Adipocyte (in vitro differentiated cells): ENCODE results near the gene CAMK2N1.

Experiments
- DNase-seq: peaks from one replicate; pipeline ENCODE4 v3.0.0-alpha.2; 2015; ENCODE audit warnings: low read depth
- H3K27me3 ChIP-seq: replicated peaks from 2 replicates; pipeline ENCODE4 v1.7.0; 2013; ENCODE audit warnings: mild to moderate bottlenecking, low read length, moderate library complexity; ENCODE audit not compliant: control insufficient read depth, insufficient read depth
- H3K36me3 ChIP-seq: 2 replicates; pipeline ENCODE4 v1.7.0; 2013; ENCODE audit warnings: low read length, mild to moderate bottlenecking, moderate library complexity; ENCODE audit not compliant: control insufficient read depth, insufficient read depth, severe bottlenecking
- H3K4me1 ChIP-seq: 2 replicates; pipeline ENCODE4 v1.7.0; 2013; ENCODE audit warnings: mild to moderate bottlenecking, low read length, moderate library complexity; ENCODE audit not compliant: control insufficient read depth, insufficient read depth
- H3K4me3 ChIP-seq: 2 replicates; pipeline ENCODE4 v1.7.0; 2013; ENCODE audit warnings: mild to moderate bottlenecking, low read length, moderate library complexity
- H3K9ac ChIP-seq: 2 replicates; pipeline ENCODE4 v1.7.0; 2013; ENCODE audit warnings: mild to moderate bottlenecking, low read length, moderate library complexity
- H3K9me3 ChIP-seq: 2 replicates; pipeline ENCODE4 v1.7.0; 2013; ENCODE audit warnings: mild to moderate bottlenecking, low read length, moderate library complexity; ENCODE audit not compliant: control insufficient read depth

The CAMK2N1 gene

GRCh38 chr1:20484519-20485462 is 1.2 kb downstream of the CAMK2N1 start:
- peak overlapping the region; percentile 88 for H3K4me3 ChIP-seq
- H3K9ac ChIP-seq: peak overlapping the region; percentile 85
- no peaks in the 10 kb centered on the region for H3K9me3 ChIP-seq
- peaks cover 12% of the 10 kb centered on the region for H3K4me1 ChIP-seq
- H3K36me3 ChIP-seq: no peaks in the 10 kb centered on the region
- peak; percentile 56 for DNase-seq
- H3K27me3 ChIP-seq: no peaks in the 10 kb centered on the region

DNA sequence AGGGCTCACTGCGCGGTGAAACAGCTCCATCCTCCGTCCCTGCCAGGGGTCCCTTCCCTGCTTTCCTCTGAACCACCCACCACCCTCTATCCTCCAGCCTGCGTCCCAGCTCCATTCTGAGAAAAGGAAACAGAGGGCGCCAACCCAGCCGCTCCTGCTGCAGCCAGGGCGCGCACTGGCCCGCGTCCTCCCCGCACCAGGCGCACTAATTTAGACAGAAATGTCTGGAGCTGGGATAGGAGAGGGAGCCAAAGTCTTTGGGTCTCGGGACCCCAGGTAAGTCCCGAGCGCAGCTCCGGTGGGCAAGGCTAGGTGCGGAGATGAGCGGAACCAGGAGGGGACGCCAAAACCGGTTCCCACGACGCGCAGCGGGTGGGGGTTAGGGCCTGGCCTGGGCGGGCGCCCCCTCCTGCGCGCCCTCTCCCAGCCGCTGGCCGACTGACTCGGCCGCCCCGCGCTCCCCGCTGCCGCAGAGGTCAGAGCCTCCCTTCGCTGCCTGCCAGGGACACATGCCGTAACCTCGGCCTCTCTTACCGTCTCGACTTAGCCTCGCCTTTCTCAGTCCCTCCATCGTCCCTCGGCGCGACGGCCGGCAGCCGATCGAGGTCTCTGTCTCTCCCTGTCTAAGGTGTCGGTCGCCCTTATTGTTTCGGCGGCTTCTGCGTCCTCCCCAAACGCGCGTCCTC is 2.0 kb downstream of the CAMK2N1 start:
- Histone ChIP-seq H3K4me1 (peaks cover 12% of the 10 kb centered on the region), H3K9me3 (no peaks in the 10 kb centered on the region), H3K27me3 (no peaks in the 10 kb centered on the region), H3K36me3 (no peaks in the 10 kb centered on the region), H3K4me3 (peak overlapping the region; percentile 88), H3K9ac (peak overlapping the region; percentile 85)
- peak; percentile 56 for DNase-seq

- no peaks in the 10 kb centered on the region for H3K36me3 ChIP-seq
- H3K9ac ChIP-seq: peak overlapping the region; percentile 85
- H3K9me3 ChIP-seq: no peaks in the 10 kb centered on the region
- DNase-seq: no peak
- H3K4me1 ChIP-seq: peaks cover 12% of the 10 kb centered on the region
- no peaks in the 10 kb centered on the region for H3K27me3 ChIP-seq
- peak overlapping the region; percentile 88 for H3K4me3 ChIP-seq
Observed at GRCh38 chr1:20483098-20483832, 2.7 kb downstream of the CAMK2N1 start.

DNA sequence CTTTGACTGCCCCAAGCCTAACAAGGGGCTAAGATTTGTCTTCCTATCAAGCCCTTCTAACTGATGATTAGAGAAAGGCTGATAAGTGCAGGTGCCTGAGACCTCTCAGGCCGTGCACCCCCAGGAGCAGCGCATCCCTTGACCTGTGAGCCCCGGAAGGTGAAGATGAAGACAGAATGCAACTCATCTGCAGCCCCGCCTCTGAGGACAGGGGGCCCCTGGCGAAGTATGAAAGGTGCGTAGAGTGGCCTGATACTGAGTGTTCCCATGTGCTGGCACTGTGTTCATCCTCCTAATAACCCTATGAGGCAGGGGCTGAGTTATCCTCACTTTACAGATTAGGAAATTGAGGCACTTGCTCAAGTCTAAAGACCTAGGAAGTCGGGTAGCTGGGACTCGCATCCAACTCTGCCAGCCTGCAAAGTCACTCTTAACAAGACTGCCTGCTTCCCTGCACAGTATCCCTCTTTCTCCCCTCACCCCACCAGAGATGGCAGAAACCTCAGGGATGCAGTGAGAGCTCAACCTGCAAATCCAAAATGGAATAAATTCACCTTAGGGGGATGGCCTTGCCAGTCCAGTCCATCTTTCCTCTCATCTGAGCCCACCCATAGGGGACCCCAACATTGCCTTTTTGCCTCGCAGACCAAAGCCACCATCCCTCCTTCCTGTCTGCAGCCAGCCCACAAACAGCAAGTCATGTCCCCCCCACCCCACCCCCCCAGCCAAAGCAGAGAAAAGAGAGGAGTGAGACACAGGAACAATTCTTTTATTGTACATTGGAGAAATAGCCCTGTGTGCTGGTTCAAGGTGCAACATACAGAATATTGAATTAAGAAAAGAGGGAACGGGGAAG is 4.1 kb downstream of the CAMK2N1 start:
- no peaks in the 10 kb centered on the region for H3K9me3 ChIP-seq
- no peak overlapping the region for H3K9ac ChIP-seq
- no peak for DNase-seq
- H3K36me3 ChIP-seq: no peaks in the 10 kb centered on the region
- H3K27me3 ChIP-seq: peaks cover 2% of the 10 kb centered on the region
- no peak overlapping the region for H3K4me3 ChIP-seq
- H3K4me1 ChIP-seq: peaks cover 12% of the 10 kb centered on the region

DNA sequence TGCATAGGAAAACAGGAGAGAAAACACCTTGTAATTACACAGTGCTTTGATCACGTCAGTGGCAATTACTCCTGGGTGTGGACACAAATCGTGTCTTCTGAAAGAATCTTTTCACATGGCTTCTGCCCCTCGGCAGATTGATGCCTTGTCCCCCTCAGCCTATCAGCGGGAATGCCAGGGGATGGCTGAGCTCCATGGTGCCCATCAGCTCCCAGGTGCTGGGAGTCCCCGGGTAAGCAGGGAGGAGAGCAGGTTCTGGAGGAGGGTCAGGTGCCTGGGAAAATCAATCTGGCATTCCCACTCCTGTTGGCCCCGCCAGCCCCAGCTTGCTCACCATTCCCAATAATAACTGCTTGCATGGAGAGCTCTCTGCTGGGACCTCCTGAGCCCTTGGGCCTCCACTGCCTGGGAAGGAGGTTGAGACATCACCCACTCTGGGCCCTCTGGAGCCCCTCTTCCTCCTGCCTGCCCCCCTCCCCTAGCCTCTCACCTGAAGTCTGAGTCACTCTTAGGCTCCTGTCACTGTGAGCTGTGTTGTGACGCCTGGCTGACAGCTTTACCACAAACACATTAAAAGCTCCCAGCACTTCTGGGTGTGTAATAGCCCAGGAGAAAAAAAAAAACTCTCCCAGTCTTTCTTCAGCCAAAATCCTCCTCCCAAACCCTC is 4.9 kb downstream of the CAMK2N1 start:
- peaks cover 9% of the 10 kb centered on the region for H3K27me3 ChIP-seq
- H3K9ac ChIP-seq: no peak overlapping the region
- no peaks in the 10 kb centered on the region for H3K36me3 ChIP-seq
- H3K9me3 ChIP-seq: no peaks in the 10 kb centered on the region
- H3K4me1 ChIP-seq: peaks cover 17% of the 10 kb centered on the region
- DNase-seq: no peak
- H3K4me3 ChIP-seq: no peak overlapping the region

DNA sequence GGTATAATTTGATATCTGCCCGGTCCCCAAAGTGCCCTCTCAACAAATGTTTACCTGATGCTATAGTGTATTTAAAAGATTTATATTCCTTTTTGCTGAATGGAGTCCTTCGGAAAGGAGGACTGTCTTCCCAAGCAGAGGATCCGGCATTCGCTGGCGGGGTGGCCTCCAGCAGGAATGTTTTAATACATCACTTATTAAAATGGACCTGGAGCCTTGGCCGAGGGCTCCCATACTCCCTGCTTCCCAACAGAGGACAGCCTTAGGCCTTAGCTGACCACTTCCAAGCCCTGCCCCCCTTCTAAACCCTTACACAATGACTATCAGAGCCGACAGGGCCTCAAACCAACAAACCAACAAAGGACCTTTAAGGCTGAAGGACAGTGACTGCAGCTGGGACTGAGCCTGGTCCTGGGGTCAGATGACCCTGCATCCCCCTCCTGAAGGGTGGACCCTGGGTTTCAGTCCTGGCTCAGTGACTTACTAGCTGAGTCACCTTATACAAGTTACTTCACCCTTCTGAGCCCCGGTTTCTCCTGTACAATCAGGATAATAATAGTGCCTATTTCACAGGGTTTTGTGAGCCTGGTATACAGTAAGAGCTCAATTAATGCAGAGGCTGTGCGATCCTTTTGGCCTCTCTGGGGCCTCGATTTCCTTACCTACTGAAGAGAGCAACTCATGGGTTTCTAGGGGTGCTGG is 5.6 kb downstream of the CAMK2N1 start:
- DNase-seq: no peak
- peaks cover 11% of the 10 kb centered on the region for H3K27me3 ChIP-seq
- no peak overlapping the region for H3K4me3 ChIP-seq
- H3K9me3 ChIP-seq: no peaks in the 10 kb centered on the region
- peaks cover 17% of the 10 kb centered on the region for H3K4me1 ChIP-seq
- no peak overlapping the region for H3K9ac ChIP-seq
- H3K36me3 ChIP-seq: no peaks in the 10 kb centered on the region

- no peak for DNase-seq
- Histone ChIP-seq H3K36me3 (no peaks in the 10 kb centered on the region), H3K9ac (no peak overlapping the region), H3K4me1 (peaks cover 18% of the 10 kb centered on the region), H3K27me3 (peaks cover 11% of the 10 kb centered on the region), H3K9me3 (no peaks in the 10 kb centered on the region), H3K4me3 (no peak overlapping the region)
Observed at GRCh38 chr1:20479840-20480239, 6.2 kb downstream of the CAMK2N1 start.

DNA sequence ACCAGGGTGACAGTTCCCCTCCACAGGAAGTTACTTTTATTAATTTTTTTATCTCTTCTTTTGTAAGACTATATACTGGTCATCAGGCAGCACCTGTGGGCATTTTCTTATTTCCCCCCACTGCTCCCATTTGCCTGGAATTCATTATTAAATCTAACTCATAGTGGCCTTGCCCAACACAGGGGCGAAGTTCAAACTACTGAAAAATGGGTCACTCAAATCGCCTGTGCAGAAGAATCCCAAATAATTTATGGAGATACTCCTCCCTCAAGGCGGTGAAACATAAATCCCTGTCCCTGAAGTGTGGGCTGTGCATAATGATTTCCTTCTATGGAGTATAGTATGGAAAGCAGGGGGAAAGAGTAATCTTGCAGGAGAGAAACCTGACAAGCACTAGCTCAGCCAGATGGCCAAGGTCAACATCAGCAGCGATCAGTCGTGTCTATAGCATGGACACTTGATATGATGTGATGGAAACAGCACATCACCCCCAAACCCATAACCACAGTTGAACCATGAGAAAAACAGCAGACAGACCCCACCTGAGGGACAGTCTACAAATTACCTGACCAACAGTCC is 7.9 kb downstream of the CAMK2N1 start:
- peaks cover 11% of the 10 kb centered on the region for H3K27me3 ChIP-seq

DNA sequence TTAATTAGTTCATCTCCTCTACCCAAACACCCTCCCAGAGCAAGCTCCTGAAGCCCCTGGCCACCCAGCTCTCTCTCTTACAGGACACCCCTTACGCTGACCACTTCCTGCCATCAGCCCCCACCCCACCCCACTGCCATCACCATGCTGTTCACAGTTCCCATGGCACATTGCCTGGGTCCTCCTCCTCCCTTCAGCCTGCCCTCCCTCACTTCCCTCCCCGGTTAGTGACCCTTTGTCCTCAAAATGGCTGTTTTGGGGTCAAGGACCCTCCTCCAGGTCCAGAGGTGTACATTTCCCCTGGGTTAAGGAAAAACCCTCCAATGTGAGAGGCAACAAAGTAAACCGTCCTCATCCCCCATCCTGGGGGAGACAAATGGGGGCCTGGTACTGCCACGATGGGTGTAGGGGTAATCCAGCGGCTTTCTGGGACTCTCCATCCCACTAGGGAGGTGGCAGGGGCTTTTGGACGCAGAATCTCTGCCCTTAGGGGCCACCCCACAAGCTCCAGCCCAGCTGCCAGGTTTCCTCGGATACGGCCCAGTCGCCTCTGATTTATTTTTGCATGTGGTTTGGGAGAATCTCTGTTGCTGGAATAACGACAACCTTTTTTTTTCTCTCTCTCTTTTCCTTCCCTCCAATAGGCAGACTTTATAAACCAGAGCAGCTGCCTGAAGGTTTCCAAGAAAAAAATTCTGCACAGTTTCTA is 8.5 kb downstream of the CAMK2N1 start:
- H3K27me3 ChIP-seq: peaks cover 11% of the 10 kb centered on the region
- no peaks in the 10 kb centered on the region for H3K36me3 ChIP-seq
- no peak for DNase-seq
- H3K4me1 ChIP-seq: peaks cover 20% of the 10 kb centered on the region
- no peak overlapping the region for H3K4me3 ChIP-seq
- H3K9ac ChIP-seq: no peak overlapping the region
- H3K9me3 ChIP-seq: no peaks in the 10 kb centered on the region

More for the DNA sequence above, 7.9 kb downstream of the CAMK2N1 start:
- Histone ChIP-seq H3K9me3 (no peaks in the 10 kb centered on the region), H3K9ac (no peak overlapping the region), H3K4me3 (no peak overlapping the region), H3K36me3 (no peaks in the 10 kb centered on the region), H3K4me1 (peaks cover 20% of the 10 kb centered on the region)
- DNase-seq: no peak
